Anterior cingulate cortex (tissue), 58 donors: Measurements from ENCODE around the gene CNTNAP5.

Experiments used
- DNase-seq, 58 donors: peaks; one replicate each; lab custom pipeline; 2025; lab: John Stamatoyannopoulos, UW

Gene CNTNAP5

DNA sequence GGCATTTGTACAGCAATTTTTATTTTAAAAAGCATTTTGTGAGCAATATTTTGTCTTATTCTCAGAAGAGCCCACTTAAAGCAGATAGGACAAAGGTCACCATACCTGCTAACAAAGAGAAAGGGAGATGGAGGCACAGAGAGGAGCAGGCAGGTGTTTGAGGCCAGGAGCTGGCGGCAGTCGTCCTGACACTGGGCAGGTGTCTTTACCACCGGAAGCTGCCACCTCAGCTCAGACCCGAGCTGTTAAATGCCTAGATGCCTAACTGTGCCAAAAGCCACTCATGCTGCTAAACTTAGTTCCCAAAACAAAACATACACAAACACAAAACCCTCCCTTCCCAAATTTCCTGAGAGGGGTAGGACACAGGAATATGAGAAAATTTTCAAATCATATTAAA, 120.9 kb downstream of the CNTNAP5 start:
- no peak for DNase-seq

DNA sequence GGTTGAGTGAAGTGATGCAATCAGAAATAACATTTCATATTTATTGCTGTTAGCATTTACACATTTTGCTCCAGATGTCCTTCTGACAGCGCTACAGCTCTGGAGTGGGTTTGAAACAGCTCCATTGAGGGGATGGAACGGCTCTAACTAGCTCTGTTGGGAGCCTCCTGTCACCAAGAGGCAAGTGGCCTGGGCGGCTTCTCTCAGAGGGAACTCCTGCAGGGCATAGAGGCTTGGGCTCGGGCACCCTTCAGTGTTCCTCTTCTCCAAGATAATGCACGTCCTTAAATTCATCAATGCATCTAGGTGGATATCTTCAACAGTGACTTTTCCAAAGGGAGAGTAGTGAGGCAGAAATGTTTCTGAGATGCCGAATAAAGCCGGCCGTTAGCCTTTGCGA, 122.5 kb downstream of the CNTNAP5 start:
- DNase-seq: no peak

DNA sequence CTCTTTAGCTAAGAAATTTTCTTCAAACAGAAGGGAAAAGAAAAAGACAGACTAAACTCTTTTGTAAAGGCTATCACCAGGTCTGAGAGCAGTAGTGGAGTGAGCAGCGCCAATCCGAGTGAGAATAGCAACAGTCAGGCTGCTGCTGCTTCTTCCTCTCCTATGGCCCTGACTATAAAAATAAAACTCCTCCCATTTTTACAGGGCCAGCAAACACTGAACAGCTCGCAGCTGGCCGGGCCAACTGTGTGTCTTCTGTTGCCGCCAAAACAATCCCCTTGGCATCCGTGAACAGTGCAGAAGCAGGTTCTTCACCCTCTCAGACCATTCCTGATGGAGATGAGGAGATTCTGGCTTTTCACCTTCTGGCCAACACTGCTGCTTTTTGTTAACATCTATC, 124.5 kb downstream of the CNTNAP5 start:
- DNase-seq: no peak

DNA sequence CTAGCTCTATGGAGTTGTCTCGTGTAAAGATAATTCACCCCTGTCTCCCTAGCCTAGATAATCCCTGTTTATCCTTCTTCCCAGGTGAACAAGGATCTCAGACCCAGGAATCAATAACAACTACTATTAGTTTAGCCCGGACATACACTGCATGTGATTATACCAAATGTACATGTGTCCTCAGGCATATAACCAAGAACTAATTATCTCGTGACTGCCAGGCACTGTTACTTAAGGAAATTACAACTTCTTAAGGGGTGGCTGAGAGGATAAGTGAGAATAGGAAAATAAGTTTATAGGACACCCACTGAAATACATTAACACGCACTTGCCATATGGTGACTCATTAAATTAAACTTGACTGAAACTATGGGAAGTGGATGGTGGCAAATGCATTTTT, 126.6 kb downstream of the CNTNAP5 start:
- no peak for DNase-seq

DNA sequence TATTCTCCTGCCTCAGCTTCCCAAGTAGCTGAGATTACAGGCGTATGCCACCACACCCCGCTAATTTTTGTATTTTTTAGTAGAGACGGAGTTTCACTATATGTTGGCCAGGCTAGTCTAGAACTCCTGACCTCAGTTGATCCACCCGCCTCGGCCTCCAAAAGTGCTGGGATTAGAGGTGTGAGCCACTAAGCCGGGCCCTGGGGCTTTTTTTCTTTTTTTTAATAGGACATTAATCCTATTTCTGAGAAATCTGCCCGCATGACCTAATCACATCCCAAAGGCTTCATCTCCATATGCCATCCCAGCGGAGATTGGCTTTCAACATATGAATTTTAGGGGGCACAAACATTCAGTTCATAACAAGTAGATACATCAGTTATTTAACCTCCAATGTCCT, 128.6 kb downstream of the CNTNAP5 start:
- no peak for DNase-seq

DNA sequence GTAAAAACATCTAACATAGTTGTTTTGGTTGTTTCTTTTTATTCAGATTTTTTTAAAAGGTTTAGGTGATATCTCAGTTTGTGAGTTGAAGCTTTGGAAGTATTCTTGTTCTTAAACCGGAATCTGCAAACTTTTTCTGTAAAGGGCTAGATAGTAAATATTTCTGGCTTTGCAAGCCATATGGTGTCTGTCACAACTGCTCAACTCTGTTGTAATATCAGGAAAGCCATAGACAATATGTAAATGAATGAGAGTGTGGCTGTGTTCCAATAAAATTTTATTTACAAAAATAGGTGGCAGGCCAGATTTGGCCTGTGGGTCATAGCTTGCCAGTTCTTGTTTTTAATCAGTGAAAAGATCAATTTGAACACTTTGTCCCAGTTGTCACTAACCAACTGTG, 134.1 kb downstream of the CNTNAP5 start:
- no peak for DNase-seq

DNA sequence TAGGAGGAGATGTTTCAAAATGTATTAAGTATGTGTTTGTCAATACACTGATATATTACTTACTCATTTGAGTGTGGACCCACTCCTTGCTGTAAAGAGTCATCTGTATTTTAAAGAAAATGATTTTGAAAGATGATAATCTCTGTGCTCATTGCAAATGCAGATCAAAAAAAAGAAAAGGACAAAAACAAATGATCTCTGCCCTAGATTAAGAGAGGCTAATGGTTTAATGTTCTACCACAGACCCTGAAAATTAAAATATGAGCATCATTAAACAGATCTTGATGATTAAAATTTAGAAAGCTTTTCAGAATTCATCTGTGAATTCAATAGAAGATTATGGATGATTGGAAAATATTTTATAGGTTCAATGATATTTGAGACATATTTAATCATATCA, 136.5 kb downstream of the CNTNAP5 start:
- no peak for DNase-seq

DNA sequence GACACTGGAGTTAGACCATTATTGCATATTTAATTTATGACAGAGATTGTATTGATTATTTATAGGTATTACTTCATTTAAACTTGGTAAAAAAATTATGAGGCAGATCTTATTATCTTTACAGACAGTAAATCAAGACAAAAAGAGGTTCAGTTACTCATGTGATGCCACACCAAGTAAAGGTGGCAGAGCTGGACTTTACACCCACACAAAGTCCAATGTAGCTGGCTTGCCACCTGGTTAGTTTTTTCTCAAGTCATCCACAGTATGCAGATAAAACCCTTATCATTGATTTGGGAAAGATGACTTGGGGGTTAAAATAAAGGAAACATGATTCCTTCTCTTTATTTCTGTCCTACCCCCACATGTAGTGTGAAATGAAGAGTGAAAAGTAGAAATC, 137.2 kb downstream of the CNTNAP5 start:
- no peak for DNase-seq

DNA sequence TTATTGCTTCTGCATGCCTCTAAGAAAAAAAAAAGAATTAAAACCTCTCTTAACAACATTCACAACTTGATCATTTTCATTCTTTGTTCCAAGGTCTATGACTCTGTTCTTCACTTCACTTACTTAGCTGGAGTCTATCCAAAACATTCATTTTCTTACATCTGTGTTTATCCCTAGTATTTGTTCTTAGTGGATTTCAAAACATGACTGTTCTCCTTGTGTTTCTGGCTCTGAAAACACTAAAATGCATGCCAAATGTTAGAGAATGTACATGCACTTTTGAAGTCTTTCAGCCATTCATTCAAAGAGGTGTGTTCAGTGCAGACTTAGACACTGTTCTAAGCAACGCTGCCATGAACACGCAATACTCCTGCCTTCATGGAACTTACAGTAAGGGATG, 138.8 kb downstream of the CNTNAP5 start:
- no peak for DNase-seq

DNA sequence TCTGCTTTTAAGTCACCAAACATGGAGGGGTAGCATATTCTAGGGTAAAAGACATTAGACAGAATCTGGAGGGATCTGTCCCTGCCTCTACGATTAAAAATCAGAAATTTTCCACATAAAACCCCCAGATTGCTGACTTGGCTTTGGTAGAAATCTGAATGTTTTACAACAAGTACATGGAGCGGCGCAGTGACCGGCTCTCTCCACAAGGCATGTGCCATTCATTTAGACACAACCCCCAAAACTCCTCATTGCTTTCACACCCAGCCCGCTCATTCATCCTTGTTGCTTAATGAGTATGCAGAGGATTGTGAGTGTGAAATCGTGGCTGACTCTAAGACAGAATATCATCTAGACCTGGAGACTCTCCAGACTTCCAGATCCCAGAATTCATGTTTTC, 140.6 kb downstream of the CNTNAP5 start:
- peak in 4 of 58 donors; percentile 3 to 25 (median 6) for DNase-seq

DNA sequence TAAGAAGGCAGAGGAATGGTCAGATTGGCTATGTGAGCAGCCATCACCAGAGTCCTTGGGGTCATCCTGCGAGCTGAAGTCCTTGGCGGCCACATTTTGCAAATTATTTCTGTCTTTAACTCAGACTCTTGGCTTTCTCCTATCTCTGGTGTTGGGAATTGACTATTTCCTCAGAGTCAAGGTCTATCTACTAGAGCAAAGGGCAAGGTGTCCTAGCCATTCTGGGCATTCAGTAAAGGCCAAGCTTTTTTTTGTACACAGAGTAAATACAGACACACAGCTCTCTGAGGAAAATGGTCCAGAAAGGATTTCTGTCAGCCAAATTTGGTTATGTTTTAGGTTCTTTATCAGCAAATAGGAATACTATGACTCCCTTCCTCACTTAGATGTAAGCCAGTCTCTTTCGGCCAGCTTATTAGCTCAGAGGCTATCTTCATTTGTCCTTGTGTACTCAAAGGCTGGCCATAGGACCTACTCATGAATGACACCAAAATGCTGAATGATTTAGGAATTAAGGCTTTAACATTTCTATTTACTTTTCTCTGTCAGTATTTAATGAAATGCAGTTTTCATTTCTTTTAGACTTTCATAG, 146.5 kb downstream of the CNTNAP5 start:
- DNase-seq: no peak

DNA sequence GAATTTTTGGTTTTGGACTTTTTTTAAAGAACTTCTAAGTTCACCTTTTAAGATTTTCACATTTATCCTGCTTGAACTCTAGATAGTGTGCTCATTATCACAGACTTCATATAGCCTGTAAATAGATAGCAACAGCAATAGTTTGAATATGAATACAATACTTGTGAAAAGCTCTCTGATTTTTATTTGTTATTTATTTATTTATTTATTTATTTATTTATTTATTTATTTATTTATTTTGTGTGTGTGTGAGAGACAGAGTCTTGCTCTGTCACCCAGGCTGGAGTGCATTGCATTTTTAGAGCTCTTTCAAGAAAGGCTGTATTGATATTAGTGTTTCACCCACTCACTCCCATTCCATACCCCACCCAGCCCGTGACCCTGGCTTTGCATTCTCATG, 153.6 kb downstream of the CNTNAP5 start:
- no peak for DNase-seq

DNA sequence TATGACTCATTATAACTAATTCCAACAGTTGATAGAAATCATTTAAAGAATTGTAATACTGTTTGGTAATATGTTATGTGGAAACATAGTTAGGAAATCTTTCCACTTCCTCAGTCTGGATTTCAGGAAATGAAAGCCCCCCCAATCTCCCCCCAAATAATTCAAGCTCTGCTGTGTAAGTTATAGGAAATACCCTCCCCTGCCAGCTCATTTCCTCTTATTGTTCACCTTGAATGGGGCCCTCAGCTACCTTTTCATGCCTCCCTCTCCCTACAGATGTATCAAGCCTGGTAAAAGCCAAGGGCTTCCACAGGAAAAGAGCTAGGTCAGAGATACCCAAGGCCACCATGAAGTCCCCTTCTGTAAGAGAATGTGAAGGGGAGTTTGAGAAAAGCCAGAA, 155.5 kb downstream of the CNTNAP5 start:
- no peak for DNase-seq

DNA sequence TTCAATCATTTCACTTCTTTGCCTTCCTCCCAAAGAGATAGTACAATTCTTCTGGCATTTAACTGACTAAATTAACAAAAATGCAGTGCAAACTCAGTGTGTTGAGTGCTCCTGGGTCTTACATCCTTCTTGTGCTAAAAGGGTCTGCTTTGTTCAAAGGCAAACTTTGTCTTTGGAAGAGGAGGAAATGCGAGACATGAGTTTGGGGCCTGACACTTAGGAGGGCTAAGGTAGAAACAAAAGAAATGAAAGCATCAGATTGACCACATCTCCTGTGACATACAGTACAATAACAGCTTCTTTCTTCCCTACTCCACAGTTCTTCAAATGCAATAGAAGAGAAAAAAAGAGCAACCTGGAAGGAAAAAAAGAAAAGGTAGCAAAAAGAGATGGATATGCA, 161.7 kb downstream of the CNTNAP5 start:
- DNase-seq: no peak

DNA sequence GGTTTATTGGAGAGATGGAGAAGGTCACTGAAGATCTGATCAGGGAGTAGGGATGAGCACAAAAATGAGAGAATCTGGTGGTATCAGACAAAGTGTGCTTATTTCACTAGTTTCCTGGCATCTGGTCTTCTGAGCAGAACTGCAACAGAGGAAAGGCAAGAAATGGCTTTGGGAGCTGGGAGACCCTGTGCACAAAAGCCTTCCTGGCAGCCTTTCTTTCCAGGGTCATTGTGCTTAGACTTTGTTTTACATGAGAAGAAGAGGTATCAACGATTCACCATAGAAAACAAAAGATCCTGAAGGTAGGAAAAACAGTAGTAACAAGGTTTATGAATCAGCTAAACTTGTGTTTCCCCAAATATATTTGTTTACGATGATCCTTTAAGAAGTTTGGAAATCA, 162.9 kb downstream of the CNTNAP5 start:
- no peak for DNase-seq

DNA sequence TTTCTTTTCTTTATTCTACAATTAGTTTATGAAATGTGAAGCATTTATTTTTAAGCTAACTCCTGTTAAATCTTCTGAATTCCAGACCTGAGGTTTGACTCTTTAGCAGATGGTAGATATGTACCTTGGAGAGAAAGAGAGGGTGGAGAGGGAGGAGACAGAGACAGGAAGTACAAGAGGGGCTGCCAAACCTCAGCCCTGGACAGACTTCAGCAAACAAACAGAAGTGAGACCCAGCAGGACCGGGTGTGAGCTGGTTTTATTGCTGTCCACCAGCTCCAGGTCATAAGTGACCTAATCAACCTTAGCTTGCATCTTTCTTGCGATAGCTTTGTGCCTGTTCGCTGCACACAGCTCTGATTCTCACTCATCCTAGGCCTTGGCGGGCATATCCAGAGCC, 168.6 kb downstream of the CNTNAP5 start:
- DNase-seq: no peak

DNA sequence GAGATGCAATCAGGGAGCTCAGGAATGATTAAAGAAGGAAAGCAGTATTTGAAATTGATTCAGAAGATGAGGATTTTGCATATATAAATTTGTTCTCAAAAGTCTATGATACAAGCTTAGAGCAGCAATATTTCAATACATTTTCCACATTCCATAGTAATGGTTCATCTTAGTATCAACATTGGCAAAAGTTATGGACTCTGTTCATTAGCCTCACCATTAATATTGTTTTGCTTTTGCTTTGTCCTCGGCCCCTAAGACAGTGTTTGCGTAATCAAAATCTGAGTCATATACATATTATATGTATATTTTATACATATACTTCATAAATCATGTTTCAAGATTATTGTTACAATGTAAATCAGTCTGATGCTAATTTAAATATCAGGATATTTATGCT, 176.6 kb downstream of the CNTNAP5 start:
- DNase-seq: no peak

DNA sequence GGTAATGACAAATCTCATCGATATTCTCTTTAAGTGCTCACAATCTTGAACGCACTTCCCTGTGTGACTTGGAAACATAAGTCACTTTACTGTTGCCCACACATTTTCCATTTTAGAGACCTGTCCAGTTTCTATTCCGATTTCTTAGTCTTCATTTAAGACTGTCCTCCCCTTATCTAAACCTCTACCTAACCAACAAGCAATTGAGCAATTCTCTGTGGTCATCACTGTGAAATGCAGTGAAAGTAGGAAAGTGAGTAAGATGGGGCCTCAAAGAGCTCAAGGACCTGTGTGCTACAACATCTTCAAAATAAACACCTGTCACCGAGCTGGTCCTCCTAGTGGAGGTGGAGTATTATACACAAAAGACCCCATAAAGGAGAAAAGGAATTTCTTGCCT, 184.4 kb downstream of the CNTNAP5 start:
- DNase-seq: no peak

DNA sequence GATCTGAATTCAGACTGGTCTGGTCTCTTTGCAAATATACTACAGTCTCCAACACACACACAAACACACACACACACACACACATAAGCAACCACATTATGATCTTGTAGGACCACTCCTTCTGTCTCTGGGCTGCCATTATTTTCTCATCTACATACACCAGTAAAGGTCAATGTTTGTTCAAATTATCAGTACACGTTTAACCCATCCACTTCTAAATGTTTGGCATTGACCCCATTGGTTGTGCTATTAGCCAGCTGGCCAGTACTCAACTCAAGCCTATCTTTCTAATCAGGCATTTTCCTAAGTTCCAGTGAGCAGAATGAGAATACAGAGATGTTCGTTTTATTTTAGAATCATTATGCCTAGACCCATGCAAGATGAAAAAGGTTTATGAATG, 186.4 kb downstream of the CNTNAP5 start:
- no peak for DNase-seq

DNA sequence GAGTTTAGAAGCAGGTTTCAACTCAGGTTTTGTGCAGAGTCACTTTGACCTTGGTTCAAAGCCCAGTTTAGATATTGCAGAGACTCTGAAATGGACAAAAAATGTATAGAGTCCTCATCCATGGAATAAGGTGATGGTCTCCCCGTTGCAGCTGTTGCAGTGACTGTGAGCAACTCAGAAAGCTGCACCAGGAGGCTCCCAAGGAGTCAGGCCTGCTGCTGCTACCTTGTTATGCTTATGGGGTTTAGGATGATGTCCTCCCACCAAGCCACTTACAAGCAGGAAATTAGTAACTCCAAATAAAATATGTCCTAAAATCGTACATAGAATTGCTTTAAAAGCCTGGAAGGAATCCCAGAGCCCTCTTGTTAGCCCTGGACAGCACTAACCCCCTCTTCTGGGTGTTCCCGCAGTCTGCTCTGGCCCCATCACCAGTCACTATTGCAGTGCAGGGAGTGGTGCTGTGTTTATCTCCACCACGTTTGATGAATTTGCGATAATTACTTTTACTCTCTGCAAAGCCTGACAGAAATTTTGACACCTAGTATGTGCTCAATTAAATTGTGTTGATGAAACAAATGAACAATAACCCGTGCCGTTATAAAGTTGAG, 189.0 kb downstream of the CNTNAP5 start:
- no peak for DNase-seq

DNA sequence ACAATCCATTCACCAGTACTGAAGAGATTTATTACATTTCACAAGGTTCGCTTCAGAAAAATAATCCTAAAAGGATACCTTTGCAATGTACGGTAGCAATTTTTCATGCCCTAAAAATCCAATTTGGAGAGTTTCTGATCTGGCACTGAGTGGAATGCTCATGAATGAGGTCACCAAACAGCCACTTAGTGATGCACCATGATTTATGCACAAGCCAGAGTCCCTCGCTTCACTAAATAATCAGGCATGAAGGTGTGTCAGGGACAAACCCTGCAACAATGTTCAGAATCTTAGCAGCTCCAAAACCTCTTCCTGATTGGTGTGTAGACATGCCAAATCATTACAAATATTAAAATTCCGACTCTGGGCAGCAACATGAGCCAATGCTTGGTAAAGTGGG, 221.1 kb downstream of the CNTNAP5 start:
- DNase-seq: no peak

DNA sequence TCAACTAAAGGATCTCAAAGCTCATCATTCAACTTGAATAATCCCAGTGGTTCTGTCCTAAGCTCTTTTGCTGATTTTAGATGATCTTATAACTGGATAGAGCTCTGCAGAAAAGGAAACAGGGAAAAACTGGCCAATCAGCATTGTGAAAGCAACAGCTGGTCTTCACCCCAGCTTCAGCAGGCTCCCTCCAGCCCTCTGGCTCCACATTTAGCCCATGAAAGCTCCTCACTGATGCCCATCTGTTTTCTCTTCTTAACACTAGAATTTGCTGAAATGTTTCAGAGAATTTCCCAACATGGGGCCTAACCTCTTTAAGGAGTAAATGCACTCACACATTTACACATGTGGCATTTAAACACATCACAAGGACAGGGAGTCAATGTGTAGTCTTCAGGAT, 223.3 kb downstream of the CNTNAP5 start:
- DNase-seq: no peak

DNA sequence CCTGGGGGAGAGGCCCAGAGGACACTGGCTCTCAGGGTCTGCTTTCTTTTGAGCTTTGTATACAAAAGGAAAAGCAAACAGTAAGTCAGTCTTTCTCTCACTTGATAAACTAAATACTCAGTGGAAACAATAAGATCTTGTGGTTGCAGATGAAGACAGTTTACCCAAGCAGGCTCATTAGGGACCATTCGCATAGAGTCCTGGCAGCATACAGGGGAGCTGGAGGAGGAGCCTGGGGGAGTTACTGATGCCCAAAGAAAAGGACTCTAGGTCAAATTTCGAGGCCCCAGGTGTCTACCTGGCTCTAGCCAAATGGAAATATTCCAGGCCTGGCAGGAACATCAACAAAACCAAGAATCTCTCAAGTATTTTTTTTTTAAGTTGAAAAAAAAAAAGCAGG, 225.3 kb downstream of the CNTNAP5 start:
- no peak for DNase-seq
